ENCODE data around the gene ALDH8A1. TPM values are rescaled to one million over a fixed set of nuclear protein-coding genes. Genes with fewer than 3 reads are reported as not detected.
"Not testable (repeated sequence)": the region's sequence is repeated elsewhere in the genome, so short reads cannot be mapped to it uniquely, and the experiment has no call there.

ALDH8A1 gene
- total and polyA plus RNA-seq, 10 donors = 0.52 to 5.7 (median 1.1) TPM

DNA sequence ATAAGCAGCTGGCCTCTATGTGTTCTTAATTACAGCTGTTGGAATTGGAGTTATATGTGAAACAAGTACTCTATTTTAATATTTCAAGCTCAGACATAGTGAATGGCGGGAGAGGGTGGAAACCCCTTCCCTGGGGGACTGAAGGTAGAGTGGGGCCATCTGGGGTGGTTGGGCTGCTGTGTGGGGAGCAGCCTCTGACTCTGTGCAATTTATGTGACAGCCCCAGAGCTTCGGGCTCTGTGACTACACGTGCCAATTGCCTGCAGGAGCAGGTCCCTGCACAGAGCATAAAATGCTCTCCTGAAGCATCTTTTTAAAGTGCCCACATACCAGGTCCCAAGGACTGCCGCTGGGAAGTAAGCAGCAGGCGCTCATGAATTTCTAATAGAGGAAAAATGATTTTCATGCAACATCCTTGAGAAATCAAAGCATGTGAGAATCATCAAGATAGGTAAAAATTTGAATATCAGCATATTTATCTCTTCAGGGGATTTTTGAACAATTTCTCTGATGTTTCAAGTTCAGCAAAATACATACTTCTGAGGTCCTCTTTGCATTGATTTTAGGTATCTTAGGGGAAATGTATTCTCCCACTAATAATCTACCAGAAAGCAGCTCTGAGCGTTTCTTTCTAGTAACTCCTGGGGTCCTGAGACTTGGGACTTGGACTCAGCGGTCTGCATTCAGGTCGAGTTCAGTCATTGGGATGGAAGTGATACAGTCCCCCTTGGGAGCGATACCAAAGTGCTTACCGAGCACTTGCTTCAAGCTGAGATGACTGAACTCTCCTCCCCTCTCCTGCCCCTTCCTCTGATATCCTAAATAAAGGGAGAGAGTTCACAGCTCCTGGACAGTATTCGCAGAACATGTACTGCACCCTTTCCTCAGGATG lies 40.0 kb downstream of the ALDH8A1 start:
- Histone ChIP-seq H3K27me3 (replicated peaks in 1 of 7) (no peaks in the 10 kb centered on the region), H3K36me3 (no peaks in the 10 kb centered on the region), H3K4me1 (no peaks in the 10 kb centered on the region), H3K9me3 (no peaks in the 10 kb centered on the region), H3K4me3 (no peak overlapping the region), H3K27ac (no peak overlapping the region)
- no peak for DNase-seq
- TF ChIP-seq, protein P1, sequence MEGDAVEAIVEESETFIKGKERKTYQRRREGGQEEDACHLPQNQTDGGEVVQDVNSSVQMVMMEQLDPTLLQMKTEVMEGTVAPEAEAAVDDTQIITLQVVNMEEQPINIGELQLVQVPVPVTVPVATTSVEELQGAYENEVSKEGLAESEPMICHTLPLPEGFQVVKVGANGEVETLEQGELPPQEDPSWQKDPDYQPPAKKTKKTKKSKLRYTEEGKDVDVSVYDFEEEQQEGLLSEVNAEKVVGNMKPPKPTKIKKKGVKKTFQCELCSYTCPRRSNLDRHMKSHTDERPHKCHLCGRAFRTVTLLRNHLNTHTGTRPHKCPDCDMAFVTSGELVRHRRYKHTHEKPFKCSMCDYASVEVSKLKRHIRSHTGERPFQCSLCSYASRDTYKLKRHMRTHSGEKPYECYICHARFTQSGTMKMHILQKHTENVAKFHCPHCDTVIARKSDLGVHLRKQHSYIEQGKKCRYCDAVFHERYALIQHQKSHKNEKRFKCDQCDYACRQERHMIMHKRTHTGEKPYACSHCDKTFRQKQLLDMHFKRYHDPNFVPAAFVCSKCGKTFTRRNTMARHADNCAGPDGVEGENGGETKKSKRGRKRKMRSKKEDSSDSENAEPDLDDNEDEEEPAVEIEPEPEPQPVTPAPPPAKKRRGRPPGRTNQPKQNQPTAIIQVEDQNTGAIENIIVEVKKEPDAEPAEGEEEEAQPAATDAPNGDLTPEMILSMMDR (IDR thresholded peaks at IDR 0.05 in 8 of 11, conservative IDR thresholded peaks at IDR 0.05 in 3 of 11) = no peak
- no peak for TF ChIP-seq POLR2A (IDR thresholded peaks at IDR 0.05)
- TF ChIP-seq POLR2AphosphoS5 (IDR thresholded peaks at IDR 0.05) = no peak
- intact Hi-C loops (cut with DNase I; ENCODE audit: low total_unique reads) = no loop called here
- WGBS, 5 donors = 63 to 82% (median 65%) methylated on average over 11 of the region's 11 CpGs

DNA sequence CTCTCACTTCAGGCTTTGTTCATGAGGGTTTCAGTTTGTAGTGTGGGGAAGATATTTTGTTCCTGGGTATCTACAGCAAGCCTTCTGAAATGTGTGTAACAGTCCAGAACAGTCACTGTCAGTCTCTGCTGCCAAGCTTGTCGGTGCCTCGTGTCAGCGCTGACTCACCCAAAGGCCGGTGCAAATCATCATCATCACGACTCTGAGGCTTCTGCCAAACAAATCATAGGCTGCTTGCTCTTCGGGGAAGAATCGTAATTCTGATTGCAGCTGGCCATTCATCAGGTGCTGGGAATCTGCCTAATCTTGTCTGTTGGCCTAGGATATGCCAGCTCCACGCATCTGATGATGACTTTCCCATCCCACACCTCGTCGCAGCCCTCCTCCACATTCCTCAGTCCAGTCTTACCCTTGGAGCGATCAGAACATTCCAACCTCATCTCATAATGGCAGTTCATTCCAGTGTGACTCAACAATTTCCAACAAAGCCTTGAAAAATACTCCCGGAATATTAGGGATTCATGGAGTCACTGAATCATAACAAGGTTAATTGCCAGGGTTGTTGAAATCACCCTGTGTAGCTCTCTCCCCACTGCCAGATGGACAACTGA lies 40.9 kb downstream of the ALDH8A1 start:
- no peaks in the 10 kb centered on the region for H3K4me1 ChIP-seq
- H3K9me3 ChIP-seq = no peaks in the 10 kb centered on the region
- TF ChIP-seq POLR2AphosphoS5 (IDR thresholded peaks at IDR 0.05) (no peak), POLR2A (IDR thresholded peaks at IDR 0.05) (no peak)
- TF ChIP-seq, protein P1 (IDR thresholded peaks at IDR 0.05 in 8 of 11, conservative IDR thresholded peaks at IDR 0.05 in 3 of 11) = no peak
- no peaks in the 10 kb centered on the region for H3K36me3 ChIP-seq
- H3K4me3 ChIP-seq = no peak overlapping the region
- H3K27ac ChIP-seq = no peak overlapping the region
- intact Hi-C loops (cut with DNase I; ENCODE audit: low total_unique reads) = no loop called here
- no peak for DNase-seq
- no peaks in the 10 kb centered on the region for H3K27me3 ChIP-seq (replicated peaks in 1 of 7)
- WGBS, 5 donors = 67 to 92% (median 84%) methylated on average over 12 of the region's 12 CpGs

DNA sequence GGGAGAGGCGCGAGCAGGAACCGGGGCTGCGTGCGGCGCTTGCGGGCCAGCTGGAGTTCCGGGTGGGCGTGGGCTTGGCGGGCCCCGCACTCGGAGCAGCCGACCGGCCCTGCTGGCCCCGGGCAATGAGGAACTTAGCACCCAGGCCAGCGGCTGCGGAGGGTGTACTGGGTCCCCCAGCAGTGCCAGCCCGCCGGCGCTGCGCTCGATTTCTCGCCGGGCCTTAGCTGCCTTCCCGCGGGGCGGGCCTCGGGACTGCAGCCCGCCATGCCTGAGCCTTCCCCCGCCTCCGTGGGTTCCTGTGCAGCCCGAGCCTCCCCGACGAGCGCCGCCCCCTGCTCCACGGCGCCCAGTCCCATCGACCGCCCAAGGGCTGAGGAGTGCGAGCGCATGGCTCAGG lies 45.2 kb downstream of the ALDH8A1 start:
- peaks cover 0 to 14% (median 0%) of the 10 kb centered on the region in 6 donors for H3K4me1 ChIP-seq
- H3K27me3 ChIP-seq (replicated peaks in 1 of 7); intact Hi-C loops (cut with DNase I; ENCODE audit: low total_unique reads); H3K36me3 ChIP-seq; H3K9me3 ChIP-seq; H3K27ac ChIP-seq; H3K4me3 ChIP-seq; DNase-seq: not testable (repeated sequence)
- WGBS, 5 donors = 84 to 100% (median 97%) methylated on average over 8 to 42 of the region's 42 CpGs

DNA sequence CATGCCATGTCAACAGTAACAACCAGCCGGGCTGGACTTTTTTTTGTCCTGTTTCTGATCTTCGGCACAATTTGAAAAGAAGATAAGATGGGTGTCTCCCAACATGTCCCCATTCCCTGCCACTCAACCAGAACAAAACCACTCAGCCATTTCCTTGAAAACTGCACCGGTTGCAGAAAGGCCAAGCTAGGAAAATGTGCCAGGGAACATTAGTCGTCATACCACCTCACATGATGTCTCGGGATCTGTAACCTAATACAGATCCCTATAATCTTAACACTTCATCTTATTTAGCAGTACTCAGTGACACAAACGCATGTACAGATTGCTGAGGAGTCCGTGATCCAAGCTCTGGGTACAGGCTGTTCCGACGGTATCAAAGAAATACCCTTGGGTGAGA lies 46.5 kb downstream of the ALDH8A1 start:
- Histone ChIP-seq H3K4me3 (no peak overlapping the region), H3K9me3 (no peaks in the 10 kb centered on the region), H3K4me1 (peaks cover 0 to 14% (median 0%) of the 10 kb centered on the region in 6 donors), H3K36me3 (no peaks in the 10 kb centered on the region), H3K27ac (peak overlapping the region in 1 of 8 donors; percentile 54), H3K27me3 (replicated peaks in 1 of 7) (no peaks in the 10 kb centered on the region)
- 75 to 88% (median 81%) methylated on average over 9 of the region's 9 CpGs for WGBS, 5 donors
- intact Hi-C loops (cut with DNase I; ENCODE audit: low total_unique reads) = no loop called here
- TF ChIP-seq POLR2AphosphoS5 (IDR thresholded peaks at IDR 0.05) (no peak), POLR2A (IDR thresholded peaks at IDR 0.05) (no peak)
- TF ChIP-seq, protein P1 (IDR thresholded peaks at IDR 0.05 in 8 of 11, conservative IDR thresholded peaks at IDR 0.05 in 3 of 11) = no peak
- no peak for DNase-seq
